Measurements from ENCODE around the gene COBL. TPM values are rescaled to one million over a fixed set of nuclear protein-coding genes. Genes with fewer than 3 reads are reported as not detected.

The COBL gene
- total and polyA plus RNA-seq, 9 of the 15 experiments (the other 6 are each of a cell fraction or from before 2014, with no cell fraction given) = 0.01 to 2.4 (median 0.09) TPM; not detected in 3

DNA sequence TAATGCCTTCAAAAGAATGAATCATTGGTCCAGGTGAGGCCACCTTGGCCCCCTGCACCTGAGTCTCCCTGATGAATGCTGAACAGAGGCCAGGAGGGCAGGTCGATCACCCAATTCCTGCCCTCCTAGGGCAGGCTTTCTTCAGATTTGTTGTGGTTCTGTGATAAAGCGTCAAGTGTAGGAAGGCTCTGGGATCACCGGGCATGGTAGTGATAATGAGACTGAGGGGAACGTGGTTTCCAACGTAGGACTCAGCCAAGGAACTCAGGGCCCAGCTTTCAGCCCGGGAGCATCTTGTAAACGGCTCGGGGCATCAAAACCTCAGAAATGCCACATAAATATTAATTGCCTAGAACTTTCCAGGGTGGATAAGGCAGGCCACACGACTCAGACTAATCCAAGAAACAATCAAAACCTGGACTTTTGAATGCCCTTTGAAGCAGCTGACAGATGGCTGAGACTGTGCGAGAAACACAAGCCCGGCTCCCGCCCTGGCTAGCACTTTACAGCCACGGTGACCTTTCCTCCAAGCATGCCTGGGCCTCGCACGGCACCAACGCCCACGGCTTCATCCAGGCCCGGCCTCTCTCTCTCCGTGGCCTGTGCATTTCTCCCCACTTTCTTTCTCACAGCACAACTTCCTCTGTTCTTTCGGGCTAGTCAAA, 294.6 kb downstream of the COBL start (continued):
- TF ChIP-seq ZZZ3 (IDR thresholded peaks at IDR 0.05) (no peak), ZNF212 (CRISPR knock-in tag; IDR thresholded peaks at IDR 0.05) (no peak), NCOA4 (IDR thresholded peaks at IDR 0.05; ENCODE audit: partially characterized antibody) (no peak), ZSCAN29 (IDR thresholded peaks at IDR 0.05) (no peak), MAFF (IDR thresholded peaks at IDR 0.05; ENCODE audit: low read length) (no peak)

DNA sequence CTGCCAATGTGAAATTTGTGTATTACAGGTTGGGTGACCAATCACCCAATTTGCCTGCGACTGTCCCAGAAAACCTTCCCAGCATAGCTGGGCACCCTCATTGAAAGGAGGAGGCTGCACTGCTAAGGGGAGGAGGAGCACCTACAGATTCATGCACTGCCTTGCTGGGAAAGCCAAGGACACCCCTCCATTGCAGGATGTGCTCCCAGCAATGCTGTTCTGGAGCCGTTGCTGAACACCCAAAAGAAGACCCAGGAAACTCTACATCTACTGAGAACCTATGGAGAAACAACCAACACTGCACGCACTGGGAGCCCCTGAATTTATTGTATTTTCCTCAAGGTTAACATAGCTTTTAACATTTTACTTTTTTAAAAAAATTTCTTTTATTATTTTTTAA, 295.7 kb downstream of the COBL start:
- no peak overlapping the region for H3K27ac ChIP-seq (ENCODE audit: extremely low read depth, low read depth, low read length)
- H2AFZ ChIP-seq (ENCODE audit: low read depth, low read length) = no peak overlapping the region
- H3K27me3 ChIP-seq (ENCODE audit: control insufficient read depth in 2 of 2, insufficient read depth in 2 of 2, low read length in 2 of 2) = peaks cover 22 to 71% of the 10 kb centered on the region in 2 experiments; a peak in 4 of 5 replicates
- no peaks in the 10 kb centered on the region for H3K4me1 ChIP-seq (replicated peaks in 1 of 2; ENCODE audit: control insufficient read depth in 2 of 2, insufficient read depth in 2 of 2, low read length in 2 of 2)
- BruUV-seq (replicated peaks) = no TSS peak
- H3K9me3 ChIP-seq (replicated peaks; ENCODE audit: control insufficient read depth, insufficient read depth, low read depth, low read length) = no peaks in the 10 kb centered on the region
- no peak overlapping the region for H3K4me3 ChIP-seq
- H3K4me2 ChIP-seq (ENCODE audit: insufficient read depth, low read length) = no peak overlapping the region
- ATAC-seq (no peak), FAIRE-seq (no peak), DNase-seq (ENCODE audit: extremely low read depth in 1 of 4, low spot score in 3 of 4) (no peak)
- H4K20me1 ChIP-seq (replicated peaks; ENCODE audit: control insufficient read depth, insufficient read depth, low read length) = no peaks in the 10 kb centered on the region; the same call in 1 of the 2 replicates
- POLR2A ChIA-PET = interaction anchor here (1.0 kb wide), 1 partner anchor 16 kb away, joined by 3 read pairs; no protein-coding TSS in a partner anchor
- H3K36me3 ChIP-seq (ENCODE audit: control insufficient read depth, insufficient read depth, low read length) = no peaks in the 10 kb centered on the region
- H3K9ac ChIP-seq (ENCODE audit: insufficient read depth in 1 of 2, low read depth in 2 of 2, low read length in 2 of 2) = no peak overlapping the region
- 3% methylated on average over 3 of the region's 3 CpGs for WGBS (ENCODE audit: insufficient coverage, low coverage, missing lambda C conversion rate)
- no peaks in the 10 kb centered on the region for H3K9me1 ChIP-seq (ENCODE audit: control insufficient read depth, insufficient read depth, low read length)
- no peaks in the 10 kb centered on the region for H3K79me2 ChIP-seq (ENCODE audit: control insufficient read depth, insufficient read depth, low read length)
- intact Hi-C loops (cut with micrococcal nuclease) (no loop called here), in situ Hi-C loops (cut with MboI) (no loop called here)
- CTCF ChIA-PET (ENCODE audit: low intra/inter-chr PET ratio) = no interaction called here
- TF ChIP-seq CREB1 (IDR thresholded peaks at IDR 0.05) = no peak
- TF ChIP-seq CREB1 (CRISPR knock-in tag; IDR thresholded peaks at IDR 0.05) = no peak
- TF ChIP-seq MED1 (CRISPR knock-in tag; IDR thresholded peaks at IDR 0.05; ENCODE audit: borderline replicate concordance) = no peak
- TF ChIP-seq CHD2 (IDR thresholded peaks at IDR 0.05; ENCODE audit: low read depth, low read length) = no peak
- TF ChIP-seq, protein P1, sequence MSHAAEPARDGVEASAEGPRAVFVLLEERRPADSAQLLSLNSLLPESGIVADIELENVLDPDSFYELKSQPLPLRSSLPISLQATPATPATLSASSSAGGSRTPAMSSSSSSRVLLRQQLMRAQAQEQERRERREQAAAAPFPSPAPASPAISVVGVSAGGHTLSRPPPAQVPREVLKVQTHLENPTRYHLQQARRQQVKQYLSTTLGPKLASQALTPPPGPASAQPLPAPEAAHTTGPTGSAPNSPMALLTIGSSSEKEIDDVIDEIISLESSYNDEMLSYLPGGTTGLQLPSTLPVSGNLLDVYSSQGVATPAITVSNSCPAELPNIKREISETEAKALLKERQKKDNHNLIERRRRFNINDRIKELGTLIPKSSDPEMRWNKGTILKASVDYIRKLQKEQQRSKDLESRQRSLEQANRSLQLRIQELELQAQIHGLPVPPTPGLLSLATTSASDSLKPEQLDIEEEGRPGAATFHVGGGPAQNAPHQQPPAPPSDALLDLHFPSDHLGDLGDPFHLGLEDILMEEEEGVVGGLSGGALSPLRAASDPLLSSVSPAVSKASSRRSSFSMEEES (CRISPR knock-in tag; IDR thresholded peaks at IDR 0.05) = no peak
- no peak for TF ChIP-seq JUNB (CRISPR knock-in tag; conservative IDR thresholded peaks at IDR 0.05)
- TF ChIP-seq, protein P2, sequence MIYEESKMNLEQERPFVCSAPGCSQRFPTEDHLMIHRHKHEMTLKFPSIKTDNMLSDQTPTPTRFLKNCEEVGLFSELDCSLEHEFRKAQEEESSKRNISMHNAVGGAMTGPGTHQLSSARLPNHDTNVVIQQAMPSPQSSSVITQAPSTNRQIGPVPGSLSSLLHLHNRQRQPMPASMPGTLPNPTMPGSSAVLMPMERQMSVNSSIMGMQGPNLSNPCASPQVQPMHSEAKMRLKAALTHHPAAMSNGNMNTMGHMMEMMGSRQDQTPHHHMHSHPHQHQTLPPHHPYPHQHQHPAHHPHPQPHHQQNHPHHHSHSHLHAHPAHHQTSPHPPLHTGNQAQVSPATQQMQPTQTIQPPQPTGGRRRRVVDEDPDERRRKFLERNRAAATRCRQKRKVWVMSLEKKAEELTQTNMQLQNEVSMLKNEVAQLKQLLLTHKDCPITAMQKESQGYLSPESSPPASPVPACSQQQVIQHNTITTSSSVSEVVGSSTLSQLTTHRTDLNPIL (CRISPR knock-in tag; IDR thresholded peaks at IDR 0.05) = no peak
- TF ChIP-seq RBM22 (IDR thresholded peaks at IDR 0.05; ENCODE audit: low read depth, low read length, poor library complexity, severe bottlenecking) = no peak
- no peak for TF ChIP-seq ZKSCAN3 (CRISPR knock-in tag; IDR thresholded peaks at IDR 0.05)
- TF ChIP-seq, protein P3, sequence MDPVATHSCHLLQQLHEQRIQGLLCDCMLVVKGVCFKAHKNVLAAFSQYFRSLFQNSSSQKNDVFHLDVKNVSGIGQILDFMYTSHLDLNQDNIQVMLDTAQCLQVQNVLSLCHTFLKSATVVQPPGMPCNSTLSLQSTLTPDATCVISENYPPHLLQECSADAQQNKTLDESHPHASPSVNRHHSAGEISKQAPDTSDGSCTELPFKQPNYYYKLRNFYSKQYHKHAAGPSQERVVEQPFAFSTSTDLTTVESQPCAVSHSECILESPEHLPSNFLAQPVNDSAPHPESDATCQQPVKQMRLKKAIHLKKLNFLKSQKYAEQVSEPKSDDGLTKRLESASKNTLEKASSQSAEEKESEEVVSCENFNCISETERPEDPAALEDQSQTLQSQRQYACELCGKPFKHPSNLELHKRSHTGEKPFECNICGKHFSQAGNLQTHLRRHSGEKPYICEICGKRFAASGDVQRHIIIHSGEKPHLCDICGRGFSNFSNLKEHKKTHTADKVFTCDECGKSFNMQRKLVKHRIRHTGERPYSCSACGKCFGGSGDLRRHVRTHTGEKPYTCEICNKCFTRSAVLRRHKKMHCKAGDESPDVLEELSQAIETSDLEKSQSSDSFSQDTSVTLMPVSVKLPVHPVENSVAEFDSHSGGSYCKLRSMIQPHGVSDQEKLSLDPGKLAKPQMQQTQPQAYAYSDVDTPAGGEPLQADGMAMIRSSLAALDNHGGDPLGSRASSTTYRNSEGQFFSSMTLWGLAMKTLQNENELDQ (CRISPR knock-in tag; IDR thresholded peaks at IDR 0.05; ENCODE audit: borderline replicate concordance) = no peak
- TF ChIP-seq ZZZ3 (IDR thresholded peaks at IDR 0.05) = no peak
- no peak for TF ChIP-seq SAFB2 (IDR thresholded peaks at IDR 0.05; ENCODE audit: borderline replicate concordance, low read depth, low read length, severe bottlenecking)
